LNCAP (cell line): ENCODE results near the gene C14orf119.

ENCODE experiments used
- CTCF ChIP-seq: fragments of 450-650 bp; IDR thresholded peaks from 2 replicates; pipeline ENCODE4 v1.5.1; 2017; ENCODE audit warnings: mild to moderate bottlenecking

Gene C14orf119

GRCh38 chr14:23147676-23148075, 52.4 kb downstream of the C14orf119 start:
- TF ChIP-seq CTCF: no peak

GRCh38 chr14:23148591-23149249, 53.4 kb downstream of the C14orf119 start:
- no peak for TF ChIP-seq CTCF

GRCh38 chr14:23149745-23150144, 54.4 kb downstream of the C14orf119 start:
- no peak for TF ChIP-seq CTCF
